A549 (cell line): ENCODE data around the gene ATF6B. TPM values are rescaled to one million over a fixed set of nuclear protein-coding genes. Genes with fewer than 3 reads are reported as not detected.
A peak's percentile ranks its signal among the peaks of the same experiment; 100 is the strongest.

Source experiments
- ATAC-seq, 2 experiments: fragments of 200-7000 bp in 1 of 2; fragments of >200 bp in 1 of 2; cut with Nextera tagmentation in 1 of 2; cut with Tn5 transposase in 1 of 2; 3 replicates each; pipeline versions ENCODE4 v1.8.0 to v1.9.1; 2018 to 2020; ENCODE audit warnings: mild to moderate bottlenecking in 1 of 2, moderate library complexity in 1 of 2
- CTCF ChIA-PET: fragments of 300-600 bp; sonication (Branson Sonifier 250); formaldehyde crosslinking; extraction: SDS; loops from one replicate; lab custom pipeline; 2021; ENCODE audit warnings: antibody characterized with exemption, inconsistent platforms; lab: Yijun Ruan, JAX
- POLR2A ChIA-PET: fragments of 350-600 bp; formaldehyde crosslinking; extraction: SDS; loops from one replicate; lab custom pipeline; 2021; ENCODE audit warnings: antibody characterized with exemption, inconsistent platforms; lab: Yijun Ruan, JAX
- DNase-seq, 2 experiments: peaks; one replicate each; pipeline versions ENCODE4 v3.0.0 to v3.0.0-alpha.2; 2011 to 2016; ENCODE audit warnings: low read depth in 1 of 2, low spot score in 1 of 2
- FAIRE-seq: peaks from 2 replicates; lab custom pipeline; 2011; peaks lifted over from hg19 to GRCh38; lab: Jason Lieb, UNC
- H3K27ac ChIP-seq, 2 experiments: fragments of >200 bp; sonication (Bioruptor Twin); formaldehyde crosslinking; 3 replicates each; pipeline ENCODE4 v1.5.1; 2016 to 2017
- H3K4me1 ChIP-seq: fragments of >200 bp; sonication (Bioruptor Twin); formaldehyde crosslinking; 3 replicates; pipeline ENCODE4 v1.6.1; 2016
- H3K4me2 ChIP-seq: fragments of >200 bp; sonication (Bioruptor Twin); formaldehyde crosslinking; 3 replicates; pipeline ENCODE4 v1.6.1; 2016
- H3K4me3 ChIP-seq: fragments of >200 bp; sonication (Bioruptor Twin); formaldehyde crosslinking; 3 replicates; pipeline ENCODE4 v1.5.1; 2016
- H3K9me3 ChIP-seq: fragments of >200 bp; sonication (Bioruptor Twin); formaldehyde crosslinking; 3 replicates; pipeline ENCODE4 v1.6.1; 2016
- CHD2 ChIP-seq: fragments of 150-350 bp; IDR thresholded peaks from 2 replicates; pipeline ENCODE4 v1.6.1; 2014; ENCODE audit warnings: low read length; ENCODE audit not compliant: partially characterized antibody
- CHD4 ChIP-seq: fragments of 200-600 bp; sonication (generic); IDR thresholded peaks from 2 replicates; pipeline ENCODE4 v1.6.1; 2016; ENCODE audit warnings: antibody characterized with exemption, mild to moderate bottlenecking, borderline replicate concordance
- CTCF ChIP-seq: fragments of >200 bp; sonication (Bioruptor Twin); formaldehyde crosslinking; IDR thresholded peaks from 3 replicates; pipeline ENCODE4 v1.5.1; 2016
- FOSL2 ChIP-seq, 2 experiments: fragments of 450-650 bp in 1 of 2; fragments of >200 bp in 1 of 2; sonication (Bioruptor Twin) in 1 of 2; formaldehyde crosslinking; IDR thresholded peaks; 2 replicates each; pipeline versions ENCODE4 v1.5.0 to v1.6.1; 2016 to 2020; ENCODE audit warnings: mild to moderate bottlenecking in 1 of 2, moderate library complexity in 1 of 2
- HOXB5 ChIP-seq: fragments of 250-450 bp; sonication (Bioruptor Pico); IDR thresholded peaks from 2 replicates; pipeline ENCODE4 v1.5.0; 2020; ENCODE audit warnings: mild to moderate bottlenecking, moderate library complexity
- JUNB ChIP-seq: fragments of >200 bp; sonication (Bioruptor Twin); formaldehyde crosslinking; IDR thresholded peaks from 2 replicates; pipeline ENCODE4 v1.6.1; 2016
- MAX ChIP-seq: IDR thresholded peaks from 2 replicates; pipeline ENCODE4 v1.6.1; 2012
- NPAS2 ChIP-seq: fragments of 250-450 bp; sonication (Bioruptor Pico); IDR thresholded peaks from 2 replicates; pipeline ENCODE4 v1.8.0; 2022; ENCODE audit warnings: mild to moderate bottlenecking, moderate library complexity, borderline replicate concordance
- NR3C1 ChIP-seq: fragments of >200 bp; sonication (Bioruptor Twin); formaldehyde crosslinking; IDR thresholded peaks from 3 replicates; pipeline ENCODE4 v1.6.1; 2017
- PBX3 ChIP-seq: IDR thresholded peaks from 2 replicates; pipeline ENCODE4 v1.6.1; 2012
- PHF8 ChIP-seq: fragments of 200-600 bp; sonication (generic); IDR thresholded peaks from 2 replicates; pipeline ENCODE4 v1.6.1; 2016; ENCODE audit warnings: low read depth, mild to moderate bottlenecking, antibody characterized with exemption, moderate library complexity, borderline replicate concordance
- RAD21 ChIP-seq, 2 experiments: fragments of >200 bp in 1 of 2; sonication (Bioruptor Twin) in 1 of 2; formaldehyde crosslinking in 1 of 2; IDR thresholded peaks in 1 of 2; conservative IDR thresholded peaks in 1 of 2; 2 replicates in 1 of 2; 3 replicates in 1 of 2; pipeline ENCODE4 v1.6.1; 2012 to 2018; ENCODE audit warnings: inconsistent platforms in 1 of 2
- RCOR1 ChIP-seq: fragments of 150-350 bp; IDR thresholded peaks from 2 replicates; pipeline ENCODE4 v1.6.1; 2014; ENCODE audit warnings: antibody characterized with exemption, low read length, low read depth
- RNF2 ChIP-seq: fragments of 200-600 bp; sonication (generic); IDR thresholded peaks from 2 replicates; pipeline ENCODE4 v1.6.1; 2016; ENCODE audit warnings: low read depth, mild to moderate bottlenecking, antibody characterized with exemption, moderate library complexity, borderline replicate concordance
- SMC3 ChIP-seq: fragments of >200 bp; sonication (Bioruptor Twin); formaldehyde crosslinking; IDR thresholded peaks from 3 replicates; pipeline ENCODE4 v1.6.1; 2018; ENCODE audit warnings: inconsistent platforms
- ZNF302 ChIP-seq: fragments of 250-450 bp; sonication (Bioruptor Pico); IDR thresholded peaks from 2 replicates; pipeline ENCODE4 v1.9.0; 2021; ENCODE audit warnings: inconsistent platforms, mild to moderate bottlenecking, moderate library complexity
- WGBS: methylation state at CpG from one replicate; pipeline ENCODE4 v1.1.6; 2017; ENCODE audit errors: missing lambda C conversion rate; 5-methylcytosine and 5-hydroxymethylcytosine counted together
- polyA plus RNA-seq, 4 experiments: library from polyadenylated mRNA; depleted of rRNA in 3 of 4; stranded (reverse); fragments of >200 nt; fragmentation: RNase III in 1 of 4; extraction: RNeasy Plus Mini Kit Qiagen cat#74134 plus additional on column Dnase treatment in 1 of 4; gene quantifications; 2 replicates in 3 of 4; 3 replicates in 1 of 4; pipeline ENCODE4 v1.2.3, GENCODE V29; 2011 to 2017

The ATF6B gene
- polyA plus RNA-seq, 2 of the 4 experiments (the other 2 are of a cell fraction): 19.3 to 29.0 TPM

GRCh38 chr6:32118782-32119628 is 9.0 kb downstream of the ATF6B start:
- CTCF ChIA-PET: interaction anchor here (0.7 to 6.2 kb wide), 30 partner anchors 10 to 668 kb away, joined by 3 to 41 read pairs (median 6); partner anchors contain the start of genes AGPAT1, ATF6B, EGFL8 and FKBPL
- Histone ChIP-seq H3K4me3 (no peak overlapping the region), H3K4me1 (peaks cover 14% of the 10 kb centered on the region; the same call in 1 of the 3 replicates), H3K4me2 (peak overlapping the region; percentile 30; the same call in 1 of the 3 replicates), H3K27ac (no peak overlapping the region), H3K9me3 (no peaks in the 10 kb centered on the region)
- 36% methylated on average over 11 of the region's 17 CpGs for WGBS
- no peak for FAIRE-seq
- DNase-seq: peak; percentile 69 to 83
- no peak for TF ChIP-seq RNF2
- TF ChIP-seq CHD2: no peak
- TF ChIP-seq JUNB: no peak
- TF ChIP-seq CTCF: peak; percentile 73
- TF ChIP-seq HOXB5 (CRISPR knock-in tag): no peak
- TF ChIP-seq RAD21 (conservative IDR thresholded peaks at IDR 0.05 in 1 of 2, IDR thresholded peaks at IDR 0.05 in 1 of 2): peak; percentile 76 to 78
- TF ChIP-seq PBX3: no peak
- peak; percentile 67 for TF ChIP-seq SMC3
- TF ChIP-seq PHF8: no peak
- no peak for TF ChIP-seq NPAS2
- POLR2A ChIA-PET: interaction anchor here (0.5 to 2.0 kb wide), 3 partner anchors 10 to 305 kb away, joined by 3 to 10 read pairs (median 6); partner anchors contain the start of gene ATF6B
- ATAC-seq: peak; percentile 89 to 95

- no peak overlapping the region for H3K4me3 ChIP-seq
- DNase-seq: no peak
- CTCF ChIA-PET: interaction anchor here (0.7 to 6.2 kb wide), 16 partner anchors 9 to 128 kb away, joined by 3 to 41 read pairs (median 14); partner anchors contain the start of genes ATF6B, FKBPL and TNXB
- no peak overlapping the region for H3K4me2 ChIP-seq
- 85% methylated on average over 5 of the region's 9 CpGs for whole genome bisulfite sequencing
- ATAC-seq: no peak
- TF ChIP-seq ZNF302 (CRISPR knock-in tag) (no peak), CHD2 (no peak), CHD4 (no peak), MAX (no peak), FOSL2 (IDR thresholded peaks at IDR 0.05) (no peak), FOSL2 (CRISPR knock-in tag; IDR thresholded peaks at IDR 0.05) (no peak), SMC3 (no peak), RCOR1 (no peak), NR3C1 (no peak)
- TF ChIP-seq, all 56 proteins: peak for 0
- Histone ChIP-seq H3K4me1 (peaks cover 17% of the 10 kb centered on the region; the same call in 1 of the 3 replicates), H3K9me3 (no peaks in the 10 kb centered on the region), H3K27ac (no peak overlapping the region)
- FAIRE-seq: no peak
- POLR2A ChIA-PET: no interaction called here
Measured at GRCh38 chr6:32117461-32117860, 10.6 kb downstream of the ATF6B start.

GRCh38 chr6:32116674-32117073 is 11.4 kb downstream of the ATF6B start:
- Histone ChIP-seq H3K4me1 (peaks cover 17% of the 10 kb centered on the region; the same call in 1 of the 3 replicates), H3K9me3 (no peaks in the 10 kb centered on the region), H3K27ac (no peak overlapping the region), H3K4me2 (no peak overlapping the region)
- POLR2A ChIA-PET: no interaction called here
- DNase-seq (peak in 1 of 2 experiments; percentile 51), ATAC-seq (peak in 1 of 2 experiments; percentile 49; a peak in 3 of 6 replicates), FAIRE-seq (no peak)
- TF ChIP-seq RCOR1 (no peak), CTCF (peak; percentile 13; the same call in 2 of the 3 replicates)
- TF ChIP-seq, all 56 proteins: peak for 1
- CTCF ChIA-PET: interaction anchor here (0.8 to 6.2 kb wide), 12 partner anchors 8 to 288 kb away, joined by 3 to 41 read pairs (median 16); partner anchors contain the start of genes ATF6B, FKBPL and TNXB
- no peak overlapping the region for H3K4me3 ChIP-seq
- 94% methylated on average over 7 of the region's 7 CpGs for WGBS
